ENCODE measurements around the gene STON1.
"Not testable (repeated sequence)": the region's sequence is repeated elsewhere in the genome, so short reads cannot be mapped to it uniquely, and the experiment has no call there.

The STON1 gene

DNA sequence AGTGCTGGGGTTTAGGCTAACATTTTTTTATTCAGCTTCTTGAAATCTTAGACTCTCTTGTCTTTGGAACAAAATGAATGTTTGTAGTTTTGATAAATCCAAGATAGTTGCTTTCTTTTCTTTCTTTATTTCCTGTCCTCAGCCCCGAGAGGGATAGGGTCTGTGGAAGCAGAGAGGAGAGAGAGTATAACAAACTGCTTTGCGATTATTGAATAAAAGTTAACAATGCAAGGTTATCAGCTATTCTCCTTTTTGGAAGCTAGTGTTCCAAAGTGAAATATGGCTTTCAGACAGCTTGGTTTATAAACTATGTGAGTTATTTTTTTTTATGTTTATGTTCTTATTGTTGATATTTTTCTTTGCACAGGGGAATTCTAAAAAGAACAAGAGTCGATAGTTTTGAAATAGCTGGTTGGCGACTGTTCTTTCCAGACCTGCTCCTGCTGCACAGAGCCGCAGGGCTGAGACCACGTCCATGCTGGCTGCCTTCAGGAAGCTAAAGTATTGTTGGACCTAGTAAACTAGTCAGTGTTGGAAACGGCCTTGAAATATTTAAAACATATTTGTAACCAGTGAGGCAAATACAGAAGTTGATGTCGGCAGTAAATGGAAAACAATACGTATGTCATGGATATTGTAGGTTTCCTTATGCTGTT, 15.5 kb upstream of the STON1 start:
- H3K4me3 ChIP-seq (ENCODE audit: low read depth, low read length): no peak overlapping the region
- TF ChIP-seq, protein P1, sequence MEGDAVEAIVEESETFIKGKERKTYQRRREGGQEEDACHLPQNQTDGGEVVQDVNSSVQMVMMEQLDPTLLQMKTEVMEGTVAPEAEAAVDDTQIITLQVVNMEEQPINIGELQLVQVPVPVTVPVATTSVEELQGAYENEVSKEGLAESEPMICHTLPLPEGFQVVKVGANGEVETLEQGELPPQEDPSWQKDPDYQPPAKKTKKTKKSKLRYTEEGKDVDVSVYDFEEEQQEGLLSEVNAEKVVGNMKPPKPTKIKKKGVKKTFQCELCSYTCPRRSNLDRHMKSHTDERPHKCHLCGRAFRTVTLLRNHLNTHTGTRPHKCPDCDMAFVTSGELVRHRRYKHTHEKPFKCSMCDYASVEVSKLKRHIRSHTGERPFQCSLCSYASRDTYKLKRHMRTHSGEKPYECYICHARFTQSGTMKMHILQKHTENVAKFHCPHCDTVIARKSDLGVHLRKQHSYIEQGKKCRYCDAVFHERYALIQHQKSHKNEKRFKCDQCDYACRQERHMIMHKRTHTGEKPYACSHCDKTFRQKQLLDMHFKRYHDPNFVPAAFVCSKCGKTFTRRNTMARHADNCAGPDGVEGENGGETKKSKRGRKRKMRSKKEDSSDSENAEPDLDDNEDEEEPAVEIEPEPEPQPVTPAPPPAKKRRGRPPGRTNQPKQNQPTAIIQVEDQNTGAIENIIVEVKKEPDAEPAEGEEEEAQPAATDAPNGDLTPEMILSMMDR (IDR thresholded peaks at IDR 0.05; ENCODE audit: borderline replicate concordance, insufficient read depth, low read depth, low read length): no peak

DNA sequence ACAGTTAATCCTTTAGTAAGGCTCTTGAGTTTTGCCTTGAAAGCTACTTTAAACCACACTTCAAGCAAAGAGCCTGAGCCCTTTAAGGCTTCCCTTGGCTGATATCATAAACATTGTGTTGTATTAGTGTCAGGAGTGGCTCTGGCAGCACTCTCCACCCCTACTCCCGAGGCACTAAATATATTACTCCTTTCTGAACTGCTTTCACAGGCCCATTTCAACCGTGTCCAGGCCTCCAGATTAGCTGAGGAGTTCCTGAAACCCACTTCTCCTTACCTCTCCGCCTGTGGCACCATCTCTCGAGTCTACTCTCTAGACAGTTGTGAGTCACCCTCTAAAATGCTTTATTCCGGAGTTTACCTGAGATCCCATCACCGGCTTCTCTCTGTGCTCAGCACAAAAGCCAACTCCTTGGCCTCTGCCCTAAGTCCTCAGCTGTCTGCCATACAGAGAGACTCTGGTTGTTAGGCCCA, 14.4 kb upstream of the STON1 start:
- TF ChIP-seq, protein P1 (IDR thresholded peaks at IDR 0.05; ENCODE audit: borderline replicate concordance, insufficient read depth, low read depth, low read length): no peak
- no peak overlapping the region for H3K4me3 ChIP-seq (ENCODE audit: low read depth, low read length)

DNA sequence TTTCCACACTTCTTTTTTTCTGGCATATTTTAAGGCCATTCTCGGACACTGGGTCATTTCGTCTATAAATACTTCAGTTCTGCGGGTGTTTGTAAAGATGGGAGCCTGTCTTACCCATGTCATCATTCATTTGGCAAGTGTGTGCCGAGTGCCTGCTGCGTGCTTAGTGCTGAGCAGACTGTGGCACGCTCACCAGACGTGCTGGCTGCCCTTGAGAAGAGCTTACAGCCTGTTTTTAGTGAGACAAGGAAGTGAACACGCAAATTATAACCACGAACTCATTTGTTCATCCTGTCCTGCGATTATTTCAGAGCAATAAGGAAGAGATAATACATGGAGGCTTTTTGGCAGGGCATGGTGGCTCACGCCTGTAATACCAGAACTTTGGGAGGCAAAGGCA, 10.4 kb upstream of the STON1 start:
- no peak overlapping the region for H3K4me3 ChIP-seq (ENCODE audit: low read depth, low read length)
- TF ChIP-seq, protein P1 (IDR thresholded peaks at IDR 0.05; ENCODE audit: borderline replicate concordance, insufficient read depth, low read depth, low read length): no peak

DNA sequence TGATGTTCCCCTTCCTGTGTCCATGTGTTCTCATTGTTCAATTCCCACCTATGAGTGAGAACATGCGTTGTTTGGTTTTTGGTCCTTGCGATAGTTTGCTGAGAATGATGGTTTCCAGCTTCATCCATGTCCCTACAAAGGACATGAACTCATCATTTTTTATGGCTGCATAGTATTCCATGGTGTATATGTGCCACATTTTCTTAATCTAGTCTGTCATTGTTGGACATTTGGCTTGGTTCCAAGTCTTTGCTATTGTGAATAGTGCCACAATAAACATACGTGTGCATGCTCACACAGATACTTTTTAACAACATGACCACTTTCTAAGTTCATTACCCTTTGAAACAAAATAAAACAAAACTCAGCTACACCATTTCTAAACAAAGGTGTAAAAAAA, 5.2 kb upstream of the STON1 start:
- H3K4me3 ChIP-seq (ENCODE audit: low read depth, low read length): not testable (repeated sequence)

DNA sequence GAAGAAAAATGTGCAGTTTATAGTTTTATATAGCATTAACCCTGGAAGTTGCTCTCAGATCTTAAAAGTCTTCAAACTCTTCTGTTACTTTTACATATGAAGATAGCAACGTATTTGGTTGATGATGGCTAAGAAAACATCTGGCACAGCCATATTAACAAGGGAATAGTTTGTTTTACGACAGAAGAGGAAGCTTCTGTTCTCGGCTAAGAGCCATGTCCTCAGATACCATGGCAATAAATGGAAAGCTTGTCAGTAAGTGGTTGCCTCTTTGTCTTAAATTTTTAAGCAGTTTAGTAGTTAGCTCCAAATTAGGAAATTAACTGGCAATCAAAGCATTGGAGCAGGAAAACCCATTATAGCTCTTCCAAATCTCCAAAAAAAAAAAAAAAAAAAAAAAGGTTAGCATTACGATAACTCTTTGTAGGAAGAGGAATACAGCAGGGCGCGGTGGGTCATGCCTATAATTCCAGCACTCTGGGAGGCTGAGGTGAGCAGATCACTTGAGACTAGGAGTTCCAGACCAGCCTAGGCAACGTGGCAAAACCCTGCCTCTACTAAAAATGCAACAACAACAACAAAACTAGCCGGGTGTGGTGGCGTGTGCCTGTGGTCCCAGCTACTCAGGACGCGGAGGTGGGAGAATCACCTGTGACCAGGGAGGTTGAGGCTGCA, 4.5 kb upstream of the STON1 start:
- no peak overlapping the region for H3K4me3 ChIP-seq (ENCODE audit: low read depth, low read length)
- TF ChIP-seq, protein P1 (IDR thresholded peaks at IDR 0.05; ENCODE audit: borderline replicate concordance, insufficient read depth, low read depth, low read length): no peak

DNA sequence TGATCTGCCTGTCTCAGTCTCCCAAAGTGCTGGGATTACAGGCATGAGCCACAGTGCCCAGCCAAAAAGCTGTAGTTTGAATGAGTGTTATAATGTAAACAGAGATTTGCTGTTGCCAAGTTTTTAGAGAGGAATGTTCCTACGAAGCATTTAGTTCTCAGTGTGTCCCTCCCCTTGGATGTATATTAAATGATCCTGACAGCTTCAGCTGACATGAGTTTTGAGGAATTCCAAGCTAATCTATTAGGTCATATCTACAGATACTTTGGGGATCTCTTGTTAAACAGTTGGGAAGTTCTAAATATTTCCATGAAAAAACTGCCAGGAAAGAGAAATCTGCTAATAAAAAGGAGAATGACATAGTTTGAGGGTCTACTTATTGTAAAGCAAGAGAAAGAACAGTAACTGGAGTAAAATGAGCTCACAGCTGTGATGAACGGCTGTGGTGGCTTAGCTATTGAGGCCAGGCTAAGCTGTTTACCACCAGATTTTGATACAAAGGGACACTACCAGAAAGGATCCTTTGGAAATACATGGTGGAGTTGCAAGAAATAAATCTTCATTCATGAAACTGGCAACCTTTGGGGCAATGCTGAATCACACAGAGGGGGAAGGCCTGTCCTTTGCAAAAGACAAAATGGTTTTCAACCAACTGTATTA, 2.6 kb upstream of the STON1 start:
- no peak overlapping the region for H3K4me3 ChIP-seq (ENCODE audit: low read depth, low read length)

DNA sequence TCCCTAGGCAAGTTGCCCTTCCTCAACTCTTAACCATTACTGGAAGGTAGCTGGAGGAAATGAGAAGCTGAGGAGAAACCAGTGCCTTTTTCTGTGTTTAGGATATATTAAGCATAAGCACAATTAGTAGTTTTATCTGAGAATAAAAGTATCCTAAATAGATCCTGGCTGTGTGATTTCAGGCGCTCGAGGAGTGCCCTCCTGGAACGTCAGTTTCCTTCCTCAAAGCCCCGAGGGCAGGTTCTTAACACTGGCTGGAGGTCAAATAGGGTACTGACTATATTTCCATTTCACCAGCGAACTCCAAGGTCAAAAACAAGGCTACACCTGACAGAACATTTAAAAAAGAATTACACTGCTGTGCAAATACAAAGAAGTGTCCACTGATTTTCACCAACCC, 1.5 kb upstream of the STON1 start:
- no peak overlapping the region for H3K4me3 ChIP-seq (ENCODE audit: low read depth, low read length)
- TF ChIP-seq, protein P1 (IDR thresholded peaks at IDR 0.05; ENCODE audit: borderline replicate concordance, insufficient read depth, low read depth, low read length): no peak

More for the DNA sequence above, 2.6 kb upstream of the STON1 start:
- TF ChIP-seq, protein P1 (IDR thresholded peaks at IDR 0.05; ENCODE audit: borderline replicate concordance, insufficient read depth, low read depth, low read length): no peak

Measured in GM12875 (cell line).